Transverse colon (tissue), 3 donors: ENCODE data around the gene BTF3L4.
"Not testable (repeated sequence)": the region's sequence is repeated elsewhere in the genome, so short reads cannot be mapped to it uniquely, and the experiment has no call there.

Experiments used
- CTCF ChIP-seq, 5 experiments: fragments of 200-600 bp in 3 of 5; fragments of 450-650 bp in 2 of 5; sonication (generic) in 3 of 5; IDR thresholded peaks; 1 replicate in 2 of 5; 2 replicates in 3 of 5; pipeline ENCODE4 v1.5.1; 2016 to 2017; ENCODE audit warnings: antibody characterized with exemption in 5 of 5, inconsistent platforms in 3 of 5, mild to moderate bottlenecking in 2 of 5, moderate library complexity in 1 of 5
- EP300 ChIP-seq: sonication (generic); formaldehyde crosslinking; IDR thresholded peaks from one replicate; pipeline ENCODE4 v1.6.1; 2017; ENCODE audit warnings: antibody characterized with exemption, low read depth
- POLR2A ChIP-seq: fragments of 450-650 bp; IDR thresholded peaks from one replicate; pipeline ENCODE4 v1.6.1; 2016; ENCODE audit warnings: antibody characterized with exemption, mild to moderate bottlenecking, moderate library complexity

GRCh38 chr1:52049337-52049736 is 6.8 kb upstream of the BTF3L4 start:
- not testable (repeated sequence) for TF ChIP-seq EP300; CTCF (IDR thresholded peaks at IDR 0.05); POLR2A
